Skin of body (tissue), 3 donors: ENCODE data around the gene TMC6. TPM values are rescaled to one million over a fixed set of nuclear protein-coding genes. Genes with fewer than 3 reads are reported as not detected.
"Not testable (repeated sequence)": the region's sequence is repeated elsewhere in the genome, so short reads cannot be mapped to it uniquely, and the experiment has no call there.

ENCODE experiments used
- DNase-seq: peaks from one replicate; lab custom pipeline; 2025; lab: John Stamatoyannopoulos, UW
- small RNA-seq: library from RNA; depleted of rRNA; stranded (forward); fragments of <200 nt; gene quantifications from one replicate; pipeline ENCODE3, GENCODE V24; 2014; ENCODE audit warnings: low replicate concordance
- total RNA-seq: library from RNA; depleted of rRNA; stranded (reverse); fragments of >200 nt; gene quantifications from one replicate; pipeline ENCODE4 v1.2.3, GENCODE V29; 2014

The TMC6 gene
- total RNA-seq, 1 donor from 2014 or later = 14.2 TPM

- DNase-seq = not testable (repeated sequence)
Measured at GRCh38 chr17:78082355-78082872, 46.1 kb downstream of the TMC6 start.

- no peak for DNase-seq
Measured at GRCh38 chr17:78081551-78081950, 47.0 kb downstream of the TMC6 start.

- DNase-seq = no peak
Measured at GRCh38 chr17:78079253-78079652, 49.3 kb downstream of the TMC6 start.

- DNase-seq = no peak
Measured at GRCh38 chr17:78075545-78075944, 53.0 kb downstream of the TMC6 start.

GRCh38 chr17:78075011-78075410 lies 53.5 kb downstream of the TMC6 start:
- DNase-seq = no peak

GRCh38 chr17:78072961-78073360 lies 55.6 kb downstream of the TMC6 start:
- no peak for DNase-seq

GRCh38 chr17:78069695-78070094 lies 58.9 kb downstream of the TMC6 start:
- DNase-seq = no peak

- DNase-seq = not testable (repeated sequence)
Measured at GRCh38 chr17:78066976-78067375, 61.6 kb downstream of the TMC6 start.

GRCh38 chr17:78064708-78065107 lies 63.8 kb downstream of the TMC6 start:
- DNase-seq = no peak

GRCh38 chr17:78063489-78063888 lies 65.1 kb downstream of the TMC6 start:
- DNase-seq = no peak

- DNase-seq = no peak
Measured at GRCh38 chr17:78062596-78062995, 66.0 kb downstream of the TMC6 start.

Small RNA genes lying within 50 kb of the gene (small RNA-seq; reads per million reads assigned to genes)
- gene RNU6-625P = not detected

Other genes starting within 250 kb of the TMC6 start
- 13.6 TPM for gene TNRC6C, start 170.1 kb downstream of the TMC6 start, total RNA-seq
- 3.4 TPM for gene TMC8, start 2.0 kb upstream of the TMC6 start, total RNA-seq
- gene C17orf99, start 17.6 kb upstream of the TMC6 start, total RNA-seq = 2.9 TPM
- 16.7 TPM for gene SYNGR2, start 39.8 kb upstream of the TMC6 start, total RNA-seq
- 22.8 TPM for gene TK1, start 58.3 kb upstream of the TMC6 start, total RNA-seq
- 28.3 TPM for gene AFMID, start 58.6 kb upstream of the TMC6 start, total RNA-seq
- 15.0 TPM for gene BIRC5, start 85.5 kb upstream of the TMC6 start, total RNA-seq
- gene TMEM235, start 102.9 kb upstream of the TMC6 start, total RNA-seq = not detected
- 23.7 TPM for gene SOCS3, start 231.3 kb upstream of the TMC6 start, total RNA-seq
- 25.7 TPM for gene PGS1, start 249.9 kb upstream of the TMC6 start, total RNA-seq